Measurements from ENCODE around the gene RBM34.

DNA sequence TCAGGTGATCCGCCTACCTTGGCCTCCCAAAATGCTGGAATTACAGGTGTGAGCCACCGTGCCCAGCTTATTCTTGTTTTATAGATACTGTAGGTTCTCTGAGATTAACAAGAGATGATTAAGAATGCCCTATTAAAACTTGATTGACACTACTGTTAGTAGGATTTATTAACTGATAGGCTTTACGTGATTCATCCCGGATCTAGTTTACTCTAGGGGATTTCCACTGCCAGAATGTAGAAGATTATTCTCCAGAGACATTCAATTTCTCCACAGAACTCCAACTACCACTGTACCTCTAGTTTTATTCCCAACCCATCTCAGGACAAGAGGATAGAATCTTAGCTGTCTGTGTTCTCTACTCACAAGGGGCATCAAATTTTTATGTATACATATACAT lies 26.3 kb upstream of the RBM34 start:
- TF ChIP-seq, protein P1, sequence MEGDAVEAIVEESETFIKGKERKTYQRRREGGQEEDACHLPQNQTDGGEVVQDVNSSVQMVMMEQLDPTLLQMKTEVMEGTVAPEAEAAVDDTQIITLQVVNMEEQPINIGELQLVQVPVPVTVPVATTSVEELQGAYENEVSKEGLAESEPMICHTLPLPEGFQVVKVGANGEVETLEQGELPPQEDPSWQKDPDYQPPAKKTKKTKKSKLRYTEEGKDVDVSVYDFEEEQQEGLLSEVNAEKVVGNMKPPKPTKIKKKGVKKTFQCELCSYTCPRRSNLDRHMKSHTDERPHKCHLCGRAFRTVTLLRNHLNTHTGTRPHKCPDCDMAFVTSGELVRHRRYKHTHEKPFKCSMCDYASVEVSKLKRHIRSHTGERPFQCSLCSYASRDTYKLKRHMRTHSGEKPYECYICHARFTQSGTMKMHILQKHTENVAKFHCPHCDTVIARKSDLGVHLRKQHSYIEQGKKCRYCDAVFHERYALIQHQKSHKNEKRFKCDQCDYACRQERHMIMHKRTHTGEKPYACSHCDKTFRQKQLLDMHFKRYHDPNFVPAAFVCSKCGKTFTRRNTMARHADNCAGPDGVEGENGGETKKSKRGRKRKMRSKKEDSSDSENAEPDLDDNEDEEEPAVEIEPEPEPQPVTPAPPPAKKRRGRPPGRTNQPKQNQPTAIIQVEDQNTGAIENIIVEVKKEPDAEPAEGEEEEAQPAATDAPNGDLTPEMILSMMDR (conservative IDR thresholded peaks at IDR 0.05; ENCODE audit: low read length), result no peak
- no peak for TF ChIP-seq EZH2phosphoT487 (IDR thresholded peaks at IDR 0.05; ENCODE audit: borderline replicate concordance, low read depth, low read length)

All from OCI-LY7 (cell line).